Gastrocnemius medialis (tissue), 4 donors: ENCODE measurements around the gene CAB39. TPM values are rescaled to one million over a fixed set of nuclear protein-coding genes. Genes with fewer than 3 reads are reported as not detected.

Experiments
- ATAC-seq, 2 donors: fragments of 150-250 bp; one replicate each; pipeline ENCODE4 v1.9.1; 2016
- DNase-seq, 2 donors: peaks; one replicate each; pipeline ENCODE4 v3.0.0-alpha.2; 2019
- H3K27ac ChIP-seq, 4 donors: fragments of 200-600 bp; sonication (generic); 1 replicate in 1 of 4; 2 replicates in 3 of 4; pipeline ENCODE4 v1.5.1; 2016 to 2018; ENCODE audit warnings: mild to moderate bottlenecking in 2 of 4, moderate library complexity in 1 of 4
- H3K27me3 ChIP-seq, 3 donors: fragments of 200-600 bp; sonication (generic) in 2 of 3; 1 replicate in 1 of 3; 2 replicates in 2 of 3; pipeline versions ENCODE4 v1.5.1 to v1.6.0; 2016 to 2019; ENCODE audit warnings: mild to moderate bottlenecking in 1 of 3, moderate library complexity in 1 of 3
- H3K36me3 ChIP-seq, 2 donors: fragments of 200-600 bp; sonication (generic) in 1 of 2; one replicate each; pipeline ENCODE4 v1.5.1; 2017 to 2018
- H3K4me1 ChIP-seq, 2 donors: fragments of 200-600 bp; sonication (generic) in 1 of 2; one replicate each; pipeline ENCODE4 v1.5.1; 2016 to 2017; ENCODE audit warnings: mild to moderate bottlenecking in 2 of 2
- H3K4me3 ChIP-seq, 4 donors: fragments of 200-600 bp; sonication (generic) in 3 of 4; 1 replicate in 1 of 4; 2 replicates in 3 of 4; pipeline ENCODE4 v1.5.1; 2016 to 2019; ENCODE audit warnings: mild to moderate bottlenecking in 2 of 4
- H3K9me3 ChIP-seq, 3 donors: fragments of 200-600 bp; sonication (generic) in 2 of 3; 1 replicate in 1 of 3; 2 replicates in 2 of 3; pipeline ENCODE4 v1.5.1; 2016 to 2019
- POLR2A ChIP-seq, 2 donors: fragments of 450-650 bp; IDR thresholded peaks; one replicate each; pipeline ENCODE4 v1.6.1; 2017; ENCODE audit warnings: antibody characterized with exemption in 2 of 2, mild to moderate bottlenecking in 2 of 2, moderate library complexity in 2 of 2
- in situ Hi-C, 4 donors: fragments of 200-750 bp; cut with MboI; loops; one replicate each; pipeline versions ENCODE4 v1.15.0 to v1.8.0; 2017; ENCODE audit warnings: low sequenced_read_pairs in 4 of 4
- intact Hi-C: fragments of 100-400 bp; cut with DNase I; formaldehyde crosslinking; loops from one replicate; pipeline ENCODE4 v1.15.1; 2023; ENCODE audit warnings: low total_unique reads
- total RNA-seq, 4 donors: library from RNA; depleted of rRNA; stranded (reverse); fragments of >200 nt; gene quantifications; one replicate each; pipeline versions ENCODE4 v1.1.0 to v1.2.3, GENCODE V29; 2016
- TF ChIP-seq, protein P1 (sequence below), 5 experiments: fragments of 450-650 bp in 3 of 5; fragments of 200-600 bp in 2 of 5; sonication (generic) in 2 of 5; IDR thresholded peaks in 4 of 5; conservative IDR thresholded peaks in 1 of 5; 1 replicate in 4 of 5; 2 replicates in 1 of 5; pipeline ENCODE4 v1.5.1; 2016 to 2019; ENCODE audit warnings: antibody characterized with exemption in 5 of 5, mild to moderate bottlenecking in 3 of 5, moderate library complexity in 3 of 5

CAB39 gene
- total RNA-seq, 4 donors from 2014 or later = 93.9 to 211 (median 133) TPM

DNA sequence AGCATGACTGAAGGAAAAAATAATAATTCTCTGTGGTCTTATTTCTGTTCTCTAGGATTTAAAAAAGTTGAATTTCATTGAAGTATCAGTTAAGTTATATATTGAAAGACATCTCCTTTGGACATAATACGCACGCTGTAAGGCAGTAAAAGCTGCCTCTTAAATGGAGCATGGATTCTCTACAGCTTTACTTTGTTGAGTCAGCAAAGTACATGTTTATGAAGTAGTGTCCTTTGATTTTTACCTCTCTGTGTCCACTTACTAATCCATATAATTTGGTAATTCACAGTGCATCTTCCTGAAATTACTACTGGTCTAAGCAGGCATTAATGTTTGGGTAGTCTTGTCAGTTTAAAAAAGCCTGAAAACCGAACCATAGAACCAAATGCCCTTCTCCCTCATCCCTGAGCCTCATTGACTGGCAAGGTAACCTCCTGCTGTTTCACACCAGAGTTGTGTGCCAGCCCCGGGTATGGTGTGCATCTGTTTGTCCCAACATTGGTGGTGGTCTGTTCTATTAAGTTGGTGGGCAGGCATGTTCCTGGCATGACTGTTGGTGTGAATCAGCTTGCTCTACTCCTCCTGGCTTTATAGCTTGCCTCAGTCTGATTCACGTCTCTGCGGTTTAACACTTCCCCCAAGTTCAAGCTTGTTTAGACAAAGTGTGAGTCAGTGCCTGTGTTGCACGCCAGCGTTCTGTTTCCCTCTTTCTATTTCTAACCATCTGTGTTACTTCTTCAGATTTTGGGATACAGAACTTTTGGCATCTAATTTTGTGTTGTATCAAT is 81.1 kb downstream of the CAB39 start:
- no peak overlapping the region for H3K4me3 ChIP-seq
- H3K9me3 ChIP-seq = peaks cover 0 to 3% (median 0%) of the 10 kb centered on the region in 3 donors
- H3K27ac ChIP-seq = peak overlapping the region; percentile 67 to 79 (median 72)
- H3K4me1 ChIP-seq = peaks cover 65 to 84% of the 10 kb centered on the region in 2 donors
- DNase-seq (peak; percentile 75 to 79), ATAC-seq (peak; percentile 89 to 94)
- in situ Hi-C loops = loop anchor here in 2 of 4 donors (5.0 to 10.0 kb wide), 2 partner anchors 76 to 79 kb away; partner anchors contain the start of gene CAB39 (in 1 of the 2)
- TF ChIP-seq, protein P1, sequence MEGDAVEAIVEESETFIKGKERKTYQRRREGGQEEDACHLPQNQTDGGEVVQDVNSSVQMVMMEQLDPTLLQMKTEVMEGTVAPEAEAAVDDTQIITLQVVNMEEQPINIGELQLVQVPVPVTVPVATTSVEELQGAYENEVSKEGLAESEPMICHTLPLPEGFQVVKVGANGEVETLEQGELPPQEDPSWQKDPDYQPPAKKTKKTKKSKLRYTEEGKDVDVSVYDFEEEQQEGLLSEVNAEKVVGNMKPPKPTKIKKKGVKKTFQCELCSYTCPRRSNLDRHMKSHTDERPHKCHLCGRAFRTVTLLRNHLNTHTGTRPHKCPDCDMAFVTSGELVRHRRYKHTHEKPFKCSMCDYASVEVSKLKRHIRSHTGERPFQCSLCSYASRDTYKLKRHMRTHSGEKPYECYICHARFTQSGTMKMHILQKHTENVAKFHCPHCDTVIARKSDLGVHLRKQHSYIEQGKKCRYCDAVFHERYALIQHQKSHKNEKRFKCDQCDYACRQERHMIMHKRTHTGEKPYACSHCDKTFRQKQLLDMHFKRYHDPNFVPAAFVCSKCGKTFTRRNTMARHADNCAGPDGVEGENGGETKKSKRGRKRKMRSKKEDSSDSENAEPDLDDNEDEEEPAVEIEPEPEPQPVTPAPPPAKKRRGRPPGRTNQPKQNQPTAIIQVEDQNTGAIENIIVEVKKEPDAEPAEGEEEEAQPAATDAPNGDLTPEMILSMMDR (IDR thresholded peaks at IDR 0.05 in 4 of 5, conservative IDR thresholded peaks at IDR 0.05 in 1 of 5) = no peak
- TF ChIP-seq POLR2A (IDR thresholded peaks at IDR 0.05) = no peak
- intact Hi-C loops = loop anchor here (10.0 kb wide), 1 partner anchor 379 kb away; the partner anchor contains the start of gene SP100
- H3K27me3 ChIP-seq = no peaks in the 10 kb centered on the region
- peaks cover 0 to 23% of the 10 kb centered on the region in 2 donors for H3K36me3 ChIP-seq

DNA sequence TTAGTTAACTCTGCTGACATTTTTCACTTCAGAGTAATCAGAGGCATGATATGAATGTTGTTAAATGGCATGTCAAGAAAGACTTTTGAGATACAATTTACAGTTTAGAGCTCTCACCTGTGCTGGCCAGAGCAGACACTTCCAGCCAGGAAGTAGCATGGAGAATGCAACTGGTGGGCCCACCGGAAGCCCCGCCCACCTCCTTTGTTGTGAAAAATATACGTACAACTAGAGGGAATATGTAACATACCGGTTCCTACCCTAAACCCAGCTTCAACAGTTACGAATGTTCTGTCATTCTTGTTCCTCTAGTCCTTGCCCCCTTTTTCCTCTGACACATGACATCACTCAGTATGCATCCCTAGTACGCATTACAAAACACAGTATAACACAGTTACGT is 81.9 kb downstream of the CAB39 start:
- H3K4me1 ChIP-seq = peaks cover 65 to 83% of the 10 kb centered on the region in 2 donors

GRCh38 chr2:230795856-230796255 is 83.2 kb downstream of the CAB39 start:
- H3K9me3 ChIP-seq = no peaks in the 10 kb centered on the region
- peaks cover 0 to 24% of the 10 kb centered on the region in 2 donors for H3K36me3 ChIP-seq
- no peak overlapping the region for H3K4me3 ChIP-seq
- H3K27me3 ChIP-seq = no peaks in the 10 kb centered on the region
- in situ Hi-C loops = loop anchor here in 1 of 4 donors (10.0 kb wide), 1 partner anchor 81 kb away; the partner anchor contains the start of gene CAB39
- intact Hi-C loops = loop anchor here (5.0 to 10.0 kb wide), 2 partner anchors 129 to 381 kb away; partner anchors contain the start of gene SP100
- peak overlapping the region; percentile 67 to 79 (median 72) for H3K27ac ChIP-seq
- peak; percentile 46 to 66 for DNase-seq
- peaks cover 60 to 73% of the 10 kb centered on the region in 2 donors for H3K4me1 ChIP-seq
- TF ChIP-seq, protein P1 (IDR thresholded peaks at IDR 0.05 in 4 of 5, conservative IDR thresholded peaks at IDR 0.05 in 1 of 5) = no peak
- TF ChIP-seq POLR2A (IDR thresholded peaks at IDR 0.05) = no peak
- ATAC-seq = peak; percentile 32 to 33

More for the DNA sequence above, 81.9 kb downstream of the CAB39 start:
- in situ Hi-C loops (loop anchor here in 2 of 4 donors (5.0 to 10.0 kb wide), 2 partner anchors 77 to 80 kb away; partner anchors contain the start of gene CAB39 (in 1 of the 2)), intact Hi-C loops (loop anchor here (10.0 kb wide), 1 partner anchor 380 kb away; the partner anchor contains the start of gene SP100)
- TF ChIP-seq, protein P1 (IDR thresholded peaks at IDR 0.05 in 4 of 5, conservative IDR thresholded peaks at IDR 0.05 in 1 of 5) = no peak
- TF ChIP-seq POLR2A (IDR thresholded peaks at IDR 0.05) = no peak
- no peak for DNase-seq
- no peak for ATAC-seq
- no peaks in the 10 kb centered on the region for H3K9me3 ChIP-seq
- no peaks in the 10 kb centered on the region for H3K27me3 ChIP-seq
- no peak overlapping the region for H3K4me3 ChIP-seq
- H3K27ac ChIP-seq = peak overlapping the region; percentile 67 to 79 (median 72)
- H3K36me3 ChIP-seq = peaks cover 0 to 21% of the 10 kb centered on the region in 2 donors

DNA sequence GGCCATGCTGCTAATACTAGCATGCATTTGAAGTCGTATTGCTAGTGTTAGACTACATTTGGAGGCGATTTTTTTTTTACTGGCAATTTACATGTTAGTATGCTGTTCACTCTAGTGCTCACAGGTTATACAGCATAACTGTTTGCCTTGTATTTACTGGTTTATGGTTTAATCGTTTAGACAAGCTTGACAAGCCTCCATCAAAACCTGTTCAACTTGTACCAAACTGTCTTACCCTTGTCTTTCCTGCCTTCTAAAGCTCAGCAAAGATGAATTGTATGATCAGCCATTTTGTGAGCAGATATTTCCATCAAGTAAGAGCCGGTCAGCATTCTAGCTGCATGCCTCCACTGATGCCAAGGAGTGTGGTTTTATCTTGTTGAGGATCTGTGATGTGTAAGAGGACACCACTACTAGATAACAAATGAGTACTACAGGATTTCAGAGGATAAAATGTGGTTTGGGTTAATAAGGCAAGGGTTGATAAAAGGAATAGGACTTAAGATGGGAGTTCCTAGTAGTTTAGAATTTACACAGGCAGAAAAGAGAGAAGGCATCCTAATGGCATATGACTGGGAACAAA is 83.7 kb downstream of the CAB39 start:
- intact Hi-C loops = loop anchor here (5.0 to 10.0 kb wide), 2 partner anchors 129 to 382 kb away; partner anchors contain the start of gene SP100
- DNase-seq = no peak
- H3K4me3 ChIP-seq = no peak overlapping the region
- no peak for TF ChIP-seq POLR2A (IDR thresholded peaks at IDR 0.05)
- TF ChIP-seq, protein P1 (IDR thresholded peaks at IDR 0.05 in 4 of 5, conservative IDR thresholded peaks at IDR 0.05 in 1 of 5) = no peak
- H3K9me3 ChIP-seq = no peaks in the 10 kb centered on the region
- peaks cover 55 to 68% of the 10 kb centered on the region in 2 donors for H3K4me1 ChIP-seq
- no peak for ATAC-seq
- peaks cover 0 to 23% of the 10 kb centered on the region in 2 donors for H3K36me3 ChIP-seq
- peak overlapping the region; percentile 67 to 79 (median 72) for H3K27ac ChIP-seq
- in situ Hi-C loops = loop anchor here in 1 of 4 donors (10.0 kb wide), 1 partner anchor 82 kb away; the partner anchor contains the start of gene CAB39
- H3K27me3 ChIP-seq = no peaks in the 10 kb centered on the region
